ENCODE results near the gene NCKAP1. TPM values are rescaled to one million over a fixed set of nuclear protein-coding genes. Genes with fewer than 3 reads are reported as not detected.

Gene NCKAP1
- polyA plus RNA-seq, 1 of the 3 experiments (the other 2 are of a cell fraction): 64.0 TPM

- no peak overlapping the region for H2AFZ ChIP-seq (ENCODE audit: low read depth)
- ChIA-PET CTCF (no interaction called here), POLR2A (no interaction called here)
- WGBS (ENCODE audit: low lambda C conversion rate): 84% methylated on average over 4 of the region's 4 CpGs
- no peak overlapping the region for H3K9ac ChIP-seq
- no peaks in the 10 kb centered on the region for H3K79me2 ChIP-seq (ENCODE audit: insufficient read depth)
- H3K27ac ChIP-seq (ENCODE audit: low read depth in 2 of 2, low read length in 1 of 2): no peak overlapping the region
- no peaks in the 10 kb centered on the region for H3K36me3 ChIP-seq (replicated peaks in 1 of 2; ENCODE audit: control insufficient read depth in 1 of 2, insufficient read depth in 2 of 2, low read length in 1 of 2)
- peaks cover 0 to 10% of the 10 kb centered on the region in 2 experiments; a peak in 1 of 4 replicates for H3K4me1 ChIP-seq (ENCODE audit: control insufficient read depth in 1 of 2, insufficient read depth in 2 of 2, low read depth in 1 of 2, low read length in 1 of 2)
- TF ChIP-seq CTCF (IDR thresholded peaks at IDR 0.05) (no peak), TEAD4 (IDR thresholded peaks at IDR 0.05; ENCODE audit: borderline replicate concordance, insufficient read depth) (no peak), USF2 (IDR thresholded peaks at IDR 0.05; ENCODE audit: borderline replicate concordance, low read depth, low read length) (no peak), FOXJ3 (CRISPR knock-in tag; IDR thresholded peaks at IDR 0.05) (no peak), USF1 (IDR thresholded peaks at IDR 0.05; ENCODE audit: borderline replicate concordance, low read depth) (no peak), CHD2 (IDR thresholded peaks at IDR 0.05; ENCODE audit: low read length, partially characterized antibody) (no peak), TAF1 (IDR thresholded peaks at IDR 0.05; ENCODE audit: borderline replicate concordance, low read depth, low read length) (no peak), RXRA (IDR thresholded peaks at IDR 0.05; ENCODE audit: borderline replicate concordance, low read depth) (no peak), EP300 (IDR thresholded peaks at IDR 0.05; ENCODE audit: borderline replicate concordance in 1 of 2, low read depth in 1 of 2, low read length in 1 of 2) (no peak), GABPA (IDR thresholded peaks at IDR 0.05; ENCODE audit: low read depth) (no peak), MEF2A (IDR thresholded peaks at IDR 0.05; ENCODE audit: borderline replicate concordance, low read depth) (no peak), FOSL2 (IDR thresholded peaks at IDR 0.05; ENCODE audit: borderline replicate concordance, low read depth) (no peak), MAX (IDR thresholded peaks at IDR 0.05; ENCODE audit: low read depth) (no peak), GATA2 (CRISPR knock-in tag; IDR thresholded peaks at IDR 0.05) (no peak), MXI1 (IDR thresholded peaks at IDR 0.05; ENCODE audit: low read depth, low read length) (no peak), NRF1 (IDR thresholded peaks at IDR 0.05; ENCODE audit: low read depth, low read length) (no peak), EZH2phosphoT487 (IDR thresholded peaks at IDR 0.05; ENCODE audit: borderline replicate concordance, low read depth) (no peak), SIN3A (IDR thresholded peaks at IDR 0.05; ENCODE audit: borderline replicate concordance, low read depth, low read length) (no peak)
- no peak for DNase-seq
- no peaks in the 10 kb centered on the region; the same call in 1 of the 2 replicates for H3K9me3 ChIP-seq
- no peak overlapping the region for H3K4me3 ChIP-seq (ENCODE audit: low read depth in 2 of 2, low read length in 1 of 2)
- H3K27me3 ChIP-seq (ENCODE audit: insufficient read depth): no peaks in the 10 kb centered on the region
- no peaks in the 10 kb centered on the region for H4K20me1 ChIP-seq (ENCODE audit: insufficient read depth)
- no peak overlapping the region for H3K4me2 ChIP-seq
- no peaks in the 10 kb centered on the region for H3F3A ChIP-seq (replicated peaks; ENCODE audit: insufficient read depth)
- H3K9me2 ChIP-seq: no peaks in the 10 kb centered on the region
Observed at GRCh38 chr2:182887753-182888415, 150.4 kb downstream of the NCKAP1 start.

All from SK-N-SH (cell line).